GM12878 (cell line): Measurements from ENCODE around the gene HSPA4. TPM values are rescaled to one million over a fixed set of nuclear protein-coding genes. Genes with fewer than 3 reads are reported as not detected.

ENCODE experiments used
- BMI1 ChIP-seq: fragments of 450-650 bp; IDR thresholded peaks from 2 replicates; pipeline ENCODE4 v1.6.1; 2016; ENCODE audit warnings: mild to moderate bottlenecking, moderate library complexity, borderline replicate concordance
- BRCA1 ChIP-seq: IDR thresholded peaks from 2 replicates; pipeline ENCODE4 v1.6.1; 2011; ENCODE audit warnings: low read depth, low read length, improper control_type of control experiment
- ELK1 ChIP-seq: IDR thresholded peaks from 2 replicates; pipeline ENCODE4 v1.6.1; 2012; ENCODE audit warnings: low read depth, low read length, improper control_type of control experiment
- EP300 ChIP-seq, 2 experiments: fragments of 150-350 bp in 1 of 2; IDR thresholded peaks; 2 replicates each; pipeline ENCODE4 v1.6.1; 2011 to 2012; ENCODE audit warnings: low read depth in 2 of 2, low read length in 2 of 2, borderline replicate concordance in 1 of 2, improper control_type of control experiment in 1 of 2, inconsistent platforms in 1 of 2; ENCODE audit not compliant: control insufficient read depth in 1 of 2
- GABPA ChIP-seq: IDR thresholded peaks from 2 replicates; pipeline ENCODE4 v1.6.1; 2014; ENCODE audit warnings: antibody characterized with exemption, low read depth, mild to moderate bottlenecking, inconsistent platforms
- IRF4 ChIP-seq: IDR thresholded peaks from 2 replicates; pipeline ENCODE4 v1.6.1; 2011; ENCODE audit warnings: low read depth, low read length
- JUND ChIP-seq: IDR thresholded peaks from 2 replicates; pipeline ENCODE4 v1.6.1; 2012; ENCODE audit warnings: low read depth, mild to moderate bottlenecking, low read length, improper control_type of control experiment, moderate library complexity
- NR2C2 ChIP-seq: IDR thresholded peaks from 2 replicates; pipeline ENCODE4 v1.6.1; 2011; ENCODE audit warnings: borderline replicate concordance, low read depth; ENCODE audit not compliant: control insufficient read depth, insufficient read length
- POLR2AphosphoS2 ChIP-seq: IDR thresholded peaks from 2 replicates; pipeline ENCODE4 v1.6.1; 2011; ENCODE audit warnings: low read depth, mild to moderate bottlenecking, low read length, improper control_type of control experiment, moderate library complexity
- RUNX3 ChIP-seq: IDR thresholded peaks from 2 replicates; pipeline ENCODE4 v1.6.1; 2012; ENCODE audit warnings: low read length, inconsistent platforms
- SMAD1 ChIP-seq: fragments of 450-650 bp; IDR thresholded peaks from 2 replicates; pipeline ENCODE4 v1.6.1; 2018; ENCODE audit warnings: mild to moderate bottlenecking, low read depth; ENCODE audit not compliant: partially characterized antibody
- SREBF1 ChIP-seq: IDR thresholded peaks from 2 replicates; pipeline ENCODE4 v1.6.1; 2012; ENCODE audit warnings: mild to moderate bottlenecking, low read length
- TAF1 ChIP-seq: IDR thresholded peaks from 2 replicates; pipeline ENCODE4 v1.6.1; 2011; ENCODE audit warnings: mild to moderate bottlenecking, low read depth, low read length, borderline replicate concordance
- TARDBP ChIP-seq: IDR thresholded peaks from 2 replicates; pipeline ENCODE4 v1.6.1; 2016; ENCODE audit warnings: borderline replicate concordance
- USF1 ChIP-seq: IDR thresholded peaks from 2 replicates; pipeline ENCODE4 v1.6.1; 2011; ENCODE audit warnings: borderline replicate concordance, low read depth, mild to moderate bottlenecking, moderate library complexity, mixed read lengths, low read length; ENCODE audit not compliant: insufficient read depth; ENCODE audit errors: extremely low read length
- USF2 ChIP-seq: IDR thresholded peaks from 2 replicates; pipeline ENCODE4 v1.6.1; 2011; ENCODE audit warnings: low read depth, low read length, improper control_type of control experiment, borderline replicate concordance
- WRNIP1 ChIP-seq: IDR thresholded peaks from 2 replicates; pipeline ENCODE4 v1.6.1; 2011; ENCODE audit warnings: low read depth, low read length, improper control_type of control experiment, borderline replicate concordance
- ZNF217 ChIP-seq: fragments of 450-650 bp; IDR thresholded peaks from 2 replicates; pipeline ENCODE4 v1.6.1; 2017; ENCODE audit warnings: antibody characterized with exemption, mild to moderate bottlenecking
- ZSCAN29 ChIP-seq: fragments of 450-650 bp; IDR thresholded peaks from 2 replicates; pipeline ENCODE4 v1.6.1; 2017; ENCODE audit warnings: mild to moderate bottlenecking, moderate library complexity
- polyA plus RNA-seq, 11 experiments: library from polyadenylated mRNA; depleted of rRNA in 4 of 11; unstranded in 6 of 11; stranded (reverse) in 5 of 11; fragments of >200 nt; fragmentation: Nextera tagmentation in 4 of 11; fragmentation: Illumina TruSeq in 1 of 11; extraction: Ambion mirVana in 4 of 11; extraction: Trizol in 1 of 11; gene quantifications; 1 replicate in 1 of 11; 2 replicates in 10 of 11; pipeline versions ENCODE4 v1.2.1 to v1.2.3, GENCODE V29; 2011 to 2016; ENCODE audit warnings: inconsistent platforms in 2 of 11, missing spikeins in 2 of 11, low read depth in 1 of 11
- total RNA-seq, 4 experiments: library from RNA; depleted of rRNA in 3 of 4; stranded (reverse); fragments of >200 nt in 3 of 4; fragmentation: Illumina TruSeq in 1 of 4; extraction: Trizol in 1 of 4; gene quantifications; 2 replicates each; pipeline versions ENCODE4 v1.2.1 to v1.2.3, GENCODE V29; 2013 to 2021
- TF ChIP-seq, protein P1 (sequence below): fragments of 450-650 bp; IDR thresholded peaks from 2 replicates; pipeline ENCODE4 v1.6.1; 2018; ENCODE audit warnings: mild to moderate bottlenecking, low read depth, moderate library complexity; ENCODE audit not compliant: partially characterized antibody
- TF ChIP-seq, protein P2 (sequence below): IDR thresholded peaks from 2 replicates; pipeline ENCODE4 v1.6.1; 2011; ENCODE audit warnings: mild to moderate bottlenecking, low read depth, low read length, moderate library complexity; ENCODE audit not compliant: insufficient replicate concordance
- TF ChIP-seq, protein P3 (sequence below): IDR thresholded peaks from 2 replicates; pipeline ENCODE4 v1.6.1; 2012; ENCODE audit warnings: low read depth, low read length, improper control_type of control experiment

The HSPA4 gene
- total and polyA plus RNA-seq, 10 of the 15 experiments (the other 5 are each of a cell fraction or from before 2014, with no cell fraction given) = 61.6 to 234 (median 116) TPM

DNA sequence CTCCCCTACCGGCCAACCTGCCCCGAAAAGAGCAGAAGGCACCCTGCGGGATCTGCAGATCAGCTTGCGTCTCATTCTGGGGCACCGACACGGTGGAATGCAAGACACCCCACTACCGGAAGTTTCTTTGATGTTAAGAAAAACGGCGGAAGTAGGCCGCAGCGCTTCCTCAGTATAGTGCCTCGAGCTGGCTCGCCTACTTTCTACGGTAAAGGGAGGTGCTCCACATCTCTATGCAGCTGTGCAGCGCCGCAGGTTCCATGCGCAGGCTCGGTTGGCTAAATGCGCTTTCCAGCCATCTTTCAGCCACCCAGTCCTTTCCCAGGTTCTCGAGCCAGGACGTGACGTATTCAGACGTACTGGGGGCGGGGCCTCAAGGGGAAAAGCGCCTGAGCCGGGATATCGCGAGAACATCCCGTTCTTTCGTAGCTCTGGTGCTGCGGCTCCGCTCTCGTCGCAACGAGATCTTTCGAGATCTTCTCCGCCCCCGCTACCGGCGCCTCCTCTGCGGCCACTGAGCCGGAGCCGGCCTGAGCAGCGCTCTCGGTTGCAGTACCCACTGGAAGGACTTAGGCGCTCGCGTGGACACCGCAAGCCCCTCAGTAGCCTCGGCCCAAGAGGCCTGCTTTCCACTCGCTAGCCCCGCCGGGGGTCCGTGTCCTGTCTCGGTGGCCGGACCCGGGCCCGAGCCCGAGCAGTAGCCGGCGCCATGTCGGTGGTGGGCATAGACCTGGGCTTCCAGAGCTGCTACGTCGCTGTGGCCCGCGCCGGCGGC is at the start of gene HSPA4 (continued):
- peak; percentile 78; the same call in 1 of the 2 replicates for TF ChIP-seq ELK1
- TF ChIP-seq GABPA = peak; percentile 91
- peak; percentile 91 for TF ChIP-seq POLR2AphosphoS2
- TF ChIP-seq TAF1 = peak; percentile 92
- peak; percentile 58 for TF ChIP-seq SMAD1
- no peak for TF ChIP-seq USF1
- TF ChIP-seq RUNX3 = peak; percentile 46; the same call in 1 of the 2 replicates
- peak; percentile 94 for TF ChIP-seq BRCA1
- TF ChIP-seq WRNIP1 = no peak
- no peak for TF ChIP-seq BMI1
- no peak for TF ChIP-seq USF2
- no peak for TF ChIP-seq ZSCAN29
- TF ChIP-seq, protein P1, sequence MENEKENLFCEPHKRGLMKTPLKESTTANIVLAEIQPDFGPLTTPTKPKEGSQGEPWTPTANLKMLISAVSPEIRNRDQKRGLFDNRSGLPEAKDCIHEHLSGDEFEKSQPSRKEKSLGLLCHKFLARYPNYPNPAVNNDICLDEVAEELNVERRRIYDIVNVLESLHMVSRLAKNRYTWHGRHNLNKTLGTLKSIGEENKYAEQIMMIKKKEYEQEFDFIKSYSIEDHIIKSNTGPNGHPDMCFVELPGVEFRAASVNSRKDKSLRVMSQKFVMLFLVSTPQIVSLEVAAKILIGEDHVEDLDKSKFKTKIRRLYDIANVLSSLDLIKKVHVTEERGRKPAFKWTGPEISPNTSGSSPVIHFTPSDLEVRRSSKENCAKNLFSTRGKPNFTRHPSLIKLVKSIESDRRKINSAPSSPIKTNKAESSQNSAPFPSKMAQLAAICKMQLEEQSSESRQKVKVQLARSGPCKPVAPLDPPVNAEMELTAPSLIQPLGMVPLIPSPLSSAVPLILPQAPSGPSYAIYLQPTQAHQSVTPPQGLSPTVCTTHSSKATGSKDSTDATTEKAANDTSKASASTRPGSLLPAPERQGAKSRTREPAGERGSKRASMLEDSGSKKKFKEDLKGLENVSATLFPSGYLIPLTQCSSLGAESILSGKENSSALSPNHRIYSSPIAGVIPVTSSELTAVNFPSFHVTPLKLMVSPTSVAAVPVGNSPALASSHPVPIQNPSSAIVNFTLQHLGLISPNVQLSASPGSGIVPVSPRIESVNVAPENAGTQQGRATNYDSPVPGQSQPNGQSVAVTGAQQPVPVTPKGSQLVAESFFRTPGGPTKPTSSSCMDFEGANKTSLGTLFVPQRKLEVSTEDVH = peak; percentile 63
- peak; percentile 54; the same call in 1 of the 2 replicates for TF ChIP-seq IRF4
- no peak for TF ChIP-seq ZNF217
- peak in 1 of 2 experiments; percentile 39; a peak in 1 of 4 replicates for TF ChIP-seq EP300 (IDR thresholded peaks at IDR 0.05; ENCODE audit: borderline replicate concordance in 1 of 2, control insufficient read depth in 1 of 2, low read depth in 2 of 2, low read length in 2 of 2)
- TF ChIP-seq TARDBP = no peak
- TF ChIP-seq, protein P2, sequence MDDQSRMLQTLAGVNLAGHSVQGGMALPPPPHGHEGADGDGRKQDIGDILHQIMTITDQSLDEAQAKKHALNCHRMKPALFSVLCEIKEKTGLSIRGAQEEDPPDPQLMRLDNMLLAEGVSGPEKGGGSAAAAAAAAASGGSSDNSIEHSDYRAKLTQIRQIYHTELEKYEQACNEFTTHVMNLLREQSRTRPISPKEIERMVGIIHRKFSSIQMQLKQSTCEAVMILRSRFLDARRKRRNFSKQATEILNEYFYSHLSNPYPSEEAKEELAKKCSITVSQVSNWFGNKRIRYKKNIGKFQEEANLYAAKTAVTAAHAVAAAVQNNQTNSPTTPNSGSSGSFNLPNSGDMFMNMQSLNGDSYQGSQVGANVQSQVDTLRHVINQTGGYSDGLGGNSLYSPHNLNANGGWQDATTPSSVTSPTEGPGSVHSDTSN = peak; percentile 5
- TF ChIP-seq NR2C2 = no peak
- no peak for TF ChIP-seq SREBF1
- no peak for TF ChIP-seq JUND
- TF ChIP-seq, protein P3, sequence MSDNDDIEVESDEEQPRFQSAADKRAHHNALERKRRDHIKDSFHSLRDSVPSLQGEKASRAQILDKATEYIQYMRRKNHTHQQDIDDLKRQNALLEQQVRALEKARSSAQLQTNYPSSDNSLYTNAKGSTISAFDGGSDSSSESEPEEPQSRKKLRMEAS = no peak
